ENCODE results near the gene EIF4G3.
A peak's percentile ranks its signal among the peaks of the same experiment; 100 is the strongest.

EIF4G3 gene

DNA sequence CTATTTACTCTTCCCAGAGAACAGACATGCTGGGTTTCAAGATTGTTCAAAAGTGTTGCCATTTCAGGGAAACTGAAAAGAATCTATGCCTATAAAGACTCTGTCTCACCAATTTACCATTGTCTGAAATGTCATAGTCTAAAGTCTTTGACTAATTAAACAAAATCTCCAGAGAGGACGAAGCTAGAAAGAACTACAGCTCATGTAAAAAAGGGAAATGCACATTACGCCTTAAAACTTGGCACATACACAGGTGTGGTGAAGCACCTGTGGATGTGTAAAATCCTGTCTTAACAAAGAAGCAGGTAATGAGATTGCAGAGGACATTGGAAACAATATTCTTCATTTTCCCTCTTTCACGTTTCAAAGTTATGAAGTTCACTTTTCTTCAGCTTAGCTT is 130.6 kb downstream of the EIF4G3 start:
- TF ChIP-seq ZNF565 (CRISPR knock-in tag; conservative IDR thresholded peaks at IDR 0.05; ENCODE audit: low read depth): no peak
- TF ChIP-seq ZFP3 (CRISPR knock-in tag; IDR thresholded peaks at IDR 0.05): no peak
- TF ChIP-seq ISL1 (CRISPR knock-in tag; IDR thresholded peaks at IDR 0.05): no peak
- TF ChIP-seq, protein P1, sequence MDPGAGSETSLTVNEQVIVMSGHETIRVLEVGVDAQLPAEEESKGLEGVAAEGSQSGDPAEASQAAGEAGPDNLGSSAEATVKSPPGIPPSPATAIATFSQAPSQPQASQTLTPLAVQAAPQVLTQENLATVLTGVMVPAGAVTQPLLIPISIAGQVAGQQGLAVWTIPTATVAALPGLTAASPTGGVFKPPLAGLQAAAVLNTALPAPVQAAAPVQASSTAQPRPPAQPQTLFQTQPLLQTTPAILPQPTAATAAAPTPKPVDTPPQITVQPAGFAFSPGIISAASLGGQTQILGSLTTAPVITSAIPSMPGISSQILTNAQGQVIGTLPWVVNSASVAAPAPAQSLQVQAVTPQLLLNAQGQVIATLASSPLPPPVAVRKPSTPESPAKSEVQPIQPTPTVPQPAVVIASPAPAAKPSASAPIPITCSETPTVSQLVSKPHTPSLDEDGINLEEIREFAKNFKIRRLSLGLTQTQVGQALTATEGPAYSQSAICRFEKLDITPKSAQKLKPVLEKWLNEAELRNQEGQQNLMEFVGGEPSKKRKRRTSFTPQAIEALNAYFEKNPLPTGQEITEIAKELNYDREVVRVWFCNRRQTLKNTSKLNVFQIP (CRISPR knock-in tag; IDR thresholded peaks at IDR 0.05; ENCODE audit: borderline replicate concordance, low read depth): no peak
- TF ChIP-seq GLIS3 (CRISPR knock-in tag; IDR thresholded peaks at IDR 0.05): no peak
- no peak for TF ChIP-seq TOX (CRISPR knock-in tag; IDR thresholded peaks at IDR 0.05; ENCODE audit: borderline replicate concordance)
- TF ChIP-seq ZNF70 (CRISPR knock-in tag; IDR thresholded peaks at IDR 0.05): no peak
- no peak for TF ChIP-seq TCF4 (CRISPR knock-in tag; IDR thresholded peaks at IDR 0.05; ENCODE audit: borderline replicate concordance)
- no peak for TF ChIP-seq BACH2 (CRISPR knock-in tag; IDR thresholded peaks at IDR 0.05; ENCODE audit: borderline replicate concordance)
- TF ChIP-seq, protein P2, sequence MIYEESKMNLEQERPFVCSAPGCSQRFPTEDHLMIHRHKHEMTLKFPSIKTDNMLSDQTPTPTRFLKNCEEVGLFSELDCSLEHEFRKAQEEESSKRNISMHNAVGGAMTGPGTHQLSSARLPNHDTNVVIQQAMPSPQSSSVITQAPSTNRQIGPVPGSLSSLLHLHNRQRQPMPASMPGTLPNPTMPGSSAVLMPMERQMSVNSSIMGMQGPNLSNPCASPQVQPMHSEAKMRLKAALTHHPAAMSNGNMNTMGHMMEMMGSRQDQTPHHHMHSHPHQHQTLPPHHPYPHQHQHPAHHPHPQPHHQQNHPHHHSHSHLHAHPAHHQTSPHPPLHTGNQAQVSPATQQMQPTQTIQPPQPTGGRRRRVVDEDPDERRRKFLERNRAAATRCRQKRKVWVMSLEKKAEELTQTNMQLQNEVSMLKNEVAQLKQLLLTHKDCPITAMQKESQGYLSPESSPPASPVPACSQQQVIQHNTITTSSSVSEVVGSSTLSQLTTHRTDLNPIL (CRISPR knock-in tag; IDR thresholded peaks at IDR 0.05; ENCODE audit: low read depth): no peak
- TF ChIP-seq RARB (CRISPR knock-in tag; IDR thresholded peaks at IDR 0.05): no peak
- TF ChIP-seq, protein P3, sequence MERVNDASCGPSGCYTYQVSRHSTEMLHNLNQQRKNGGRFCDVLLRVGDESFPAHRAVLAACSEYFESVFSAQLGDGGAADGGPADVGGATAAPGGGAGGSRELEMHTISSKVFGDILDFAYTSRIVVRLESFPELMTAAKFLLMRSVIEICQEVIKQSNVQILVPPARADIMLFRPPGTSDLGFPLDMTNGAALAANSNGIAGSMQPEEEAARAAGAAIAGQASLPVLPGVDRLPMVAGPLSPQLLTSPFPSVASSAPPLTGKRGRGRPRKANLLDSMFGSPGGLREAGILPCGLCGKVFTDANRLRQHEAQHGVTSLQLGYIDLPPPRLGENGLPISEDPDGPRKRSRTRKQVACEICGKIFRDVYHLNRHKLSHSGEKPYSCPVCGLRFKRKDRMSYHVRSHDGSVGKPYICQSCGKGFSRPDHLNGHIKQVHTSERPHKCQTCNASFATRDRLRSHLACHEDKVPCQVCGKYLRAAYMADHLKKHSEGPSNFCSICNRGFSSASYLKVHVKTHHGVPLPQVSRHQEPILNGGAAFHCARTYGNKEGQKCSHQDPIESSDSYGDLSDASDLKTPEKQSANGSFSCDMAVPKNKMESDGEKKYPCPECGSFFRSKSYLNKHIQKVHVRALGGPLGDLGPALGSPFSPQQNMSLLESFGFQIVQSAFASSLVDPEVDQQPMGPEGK (CRISPR knock-in tag; IDR thresholded peaks at IDR 0.05; ENCODE audit: borderline replicate concordance): no peak
- TF ChIP-seq CSDC2 (CRISPR knock-in tag; IDR thresholded peaks at IDR 0.05): no peak
- no peak for ATAC-seq

DNA sequence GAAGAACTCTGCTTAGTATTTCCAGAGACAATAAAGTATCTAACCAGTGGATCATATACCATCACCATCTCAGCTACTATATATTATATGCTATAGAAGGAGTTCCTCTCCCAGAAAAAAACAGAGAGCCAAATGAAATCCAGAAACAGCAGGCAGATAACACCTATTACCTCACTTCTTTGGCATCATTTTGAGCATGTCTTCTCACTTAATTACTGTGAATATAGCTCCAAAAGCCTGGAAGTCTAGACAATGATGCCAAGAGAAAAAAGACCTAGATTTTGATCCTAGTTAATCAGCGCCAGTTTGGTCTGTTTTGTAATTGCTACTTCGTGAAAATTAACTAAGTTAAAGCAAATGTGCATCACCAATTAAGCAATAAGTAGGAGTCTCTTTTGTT is 131.3 kb downstream of the EIF4G3 start:
- peak; percentile 25; the same call in 2 of the 3 replicates for ATAC-seq
- TF ChIP-seq, protein P2 (CRISPR knock-in tag; IDR thresholded peaks at IDR 0.05; ENCODE audit: low read depth): peak; percentile 49; the same call in 1 of the 2 replicates
- TF ChIP-seq ISL1 (CRISPR knock-in tag; IDR thresholded peaks at IDR 0.05) (peak; percentile 41; the same call in 1 of the 2 replicates), SNAI2 (CRISPR knock-in tag; IDR thresholded peaks at IDR 0.05) (no peak), TCF4 (CRISPR knock-in tag; IDR thresholded peaks at IDR 0.05; ENCODE audit: borderline replicate concordance) (peak; percentile 21; the same call in 1 of the 2 replicates)

DNA sequence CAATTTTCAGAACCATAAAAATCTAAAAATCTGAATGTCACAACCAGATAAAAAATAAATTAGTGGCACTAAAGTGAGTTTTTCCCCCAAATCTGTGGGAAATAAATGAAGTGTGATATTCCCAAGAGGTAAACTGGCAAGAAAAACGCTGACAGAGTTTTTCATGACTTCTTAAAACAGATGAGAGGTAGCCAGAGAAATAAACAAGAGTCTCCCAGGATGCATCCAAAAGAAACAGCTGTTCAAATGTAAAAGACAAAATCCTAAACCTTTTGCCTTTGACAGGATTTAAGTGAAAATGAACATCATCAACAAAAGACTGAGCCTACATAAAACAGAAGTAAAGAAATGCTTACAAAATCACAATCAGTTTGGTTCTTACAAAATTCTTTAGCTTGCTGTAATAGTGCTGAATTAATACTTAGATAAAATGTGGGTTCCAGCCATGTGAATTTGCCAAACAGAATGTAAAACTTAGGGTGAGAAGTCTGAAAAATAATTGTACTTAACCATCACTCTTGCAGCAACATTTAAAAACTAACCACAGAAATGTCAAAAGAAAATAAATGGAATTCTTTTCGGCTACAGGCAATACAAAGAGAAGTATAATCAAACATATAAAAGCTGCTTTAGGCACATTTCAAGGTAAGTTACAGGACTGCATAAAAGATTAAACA is 133.6 kb downstream of the EIF4G3 start:
- ATAC-seq: no peak
- TF ChIP-seq ZC3H10 (CRISPR knock-in tag; IDR thresholded peaks at IDR 0.05) (no peak), TCF4 (CRISPR knock-in tag; IDR thresholded peaks at IDR 0.05; ENCODE audit: borderline replicate concordance) (no peak), BACH2 (CRISPR knock-in tag; IDR thresholded peaks at IDR 0.05; ENCODE audit: borderline replicate concordance) (no peak), ESRRG (CRISPR knock-in tag; IDR thresholded peaks at IDR 0.05) (no peak), TOX (CRISPR knock-in tag; IDR thresholded peaks at IDR 0.05; ENCODE audit: borderline replicate concordance) (no peak), GLIS3 (CRISPR knock-in tag; IDR thresholded peaks at IDR 0.05) (no peak), ZFP30 (CRISPR knock-in tag; IDR thresholded peaks at IDR 0.05) (no peak), OSR1 (CRISPR knock-in tag; IDR thresholded peaks at IDR 0.05) (no peak), ZFP3 (CRISPR knock-in tag; IDR thresholded peaks at IDR 0.05) (no peak), RARB (CRISPR knock-in tag; IDR thresholded peaks at IDR 0.05) (no peak), ZNF70 (CRISPR knock-in tag; IDR thresholded peaks at IDR 0.05) (no peak)
- TF ChIP-seq, protein P4, sequence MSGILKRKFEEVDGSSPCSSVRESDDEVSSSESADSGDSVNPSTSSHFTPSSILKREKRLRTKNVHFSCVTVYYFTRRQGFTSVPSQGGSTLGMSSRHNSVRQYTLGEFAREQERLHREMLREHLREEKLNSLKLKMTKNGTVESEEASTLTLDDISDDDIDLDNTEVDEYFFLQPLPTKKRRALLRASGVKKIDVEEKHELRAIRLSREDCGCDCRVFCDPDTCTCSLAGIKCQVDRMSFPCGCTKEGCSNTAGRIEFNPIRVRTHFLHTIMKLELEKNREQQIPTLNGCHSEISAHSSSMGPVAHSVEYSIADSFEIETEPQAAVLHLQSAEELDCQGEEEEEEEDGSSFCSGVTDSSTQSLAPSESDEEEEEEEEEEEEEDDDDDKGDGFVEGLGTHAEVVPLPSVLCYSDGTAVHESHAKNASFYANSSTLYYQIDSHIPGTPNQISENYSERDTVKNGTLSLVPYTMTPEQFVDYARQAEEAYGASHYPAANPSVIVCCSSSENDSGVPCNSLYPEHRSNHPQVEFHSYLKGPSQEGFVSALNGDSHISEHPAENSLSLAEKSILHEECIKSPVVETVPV (CRISPR knock-in tag; IDR thresholded peaks at IDR 0.05): no peak
- TF ChIP-seq, protein P3 (CRISPR knock-in tag; IDR thresholded peaks at IDR 0.05; ENCODE audit: borderline replicate concordance): no peak
- TF ChIP-seq, protein P5, sequence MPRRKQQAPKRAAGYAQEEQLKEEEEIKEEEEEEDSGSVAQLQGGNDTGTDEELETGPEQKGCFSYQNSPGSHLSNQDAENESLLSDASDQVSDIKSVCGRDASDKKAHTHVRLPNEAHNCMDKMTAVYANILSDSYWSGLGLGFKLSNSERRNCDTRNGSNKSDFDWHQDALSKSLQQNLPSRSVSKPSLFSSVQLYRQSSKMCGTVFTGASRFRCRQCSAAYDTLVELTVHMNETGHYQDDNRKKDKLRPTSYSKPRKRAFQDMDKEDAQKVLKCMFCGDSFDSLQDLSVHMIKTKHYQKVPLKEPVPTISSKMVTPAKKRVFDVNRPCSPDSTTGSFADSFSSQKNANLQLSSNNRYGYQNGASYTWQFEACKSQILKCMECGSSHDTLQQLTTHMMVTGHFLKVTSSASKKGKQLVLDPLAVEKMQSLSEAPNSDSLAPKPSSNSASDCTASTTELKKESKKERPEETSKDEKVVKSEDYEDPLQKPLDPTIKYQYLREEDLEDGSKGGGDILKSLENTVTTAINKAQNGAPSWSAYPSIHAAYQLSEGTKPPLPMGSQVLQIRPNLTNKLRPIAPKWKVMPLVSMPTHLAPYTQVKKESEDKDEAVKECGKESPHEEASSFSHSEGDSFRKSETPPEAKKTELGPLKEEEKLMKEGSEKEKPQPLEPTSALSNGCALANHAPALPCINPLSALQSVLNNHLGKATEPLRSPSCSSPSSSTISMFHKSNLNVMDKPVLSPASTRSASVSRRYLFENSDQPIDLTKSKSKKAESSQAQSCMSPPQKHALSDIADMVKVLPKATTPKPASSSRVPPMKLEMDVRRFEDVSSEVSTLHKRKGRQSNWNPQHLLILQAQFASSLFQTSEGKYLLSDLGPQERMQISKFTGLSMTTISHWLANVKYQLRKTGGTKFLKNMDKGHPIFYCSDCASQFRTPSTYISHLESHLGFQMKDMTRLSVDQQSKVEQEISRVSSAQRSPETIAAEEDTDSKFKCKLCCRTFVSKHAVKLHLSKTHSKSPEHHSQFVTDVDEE (CRISPR knock-in tag; IDR thresholded peaks at IDR 0.05): no peak
